Colonic mucosa (tissue), 4 donors: ENCODE results near the gene KAT8. TPM values are rescaled to one million over a fixed set of nuclear protein-coding genes. Genes with fewer than 3 reads are reported as not detected.
A peak's percentile ranks its signal among the peaks of the same experiment; 100 is the strongest.
"Not testable (repeated sequence)": the region's sequence is repeated elsewhere in the genome, so short reads cannot be mapped to it uniquely, and the experiment has no call there.

ENCODE experiments used
- DNase-seq: peaks from one replicate; pipeline ENCODE4 v3.0.0-alpha.2; 2020
- H3K27ac ChIP-seq: fragments of 200-600 bp; one replicate; pipeline ENCODE4 v1.8.0; 2021
- H3K27me3 ChIP-seq: fragments of 200-600 bp; one replicate; pipeline ENCODE4 v1.8.0; 2021
- H3K36me3 ChIP-seq: fragments of 200-600 bp; one replicate; pipeline ENCODE4 v1.8.0; 2021
- H3K4me1 ChIP-seq: fragments of 200-600 bp; one replicate; pipeline ENCODE4 v1.8.0; 2021; ENCODE audit warnings: mild to moderate bottlenecking
- H3K4me3 ChIP-seq: fragments of 200-600 bp; one replicate; pipeline ENCODE4 v1.8.0; 2021
- H3K9ac ChIP-seq, 2 donors: one replicate each; pipeline ENCODE4 v1.7.0; 2013; ENCODE audit warnings: control low read depth in 2 of 2, low read depth in 2 of 2, low read length in 2 of 2
- H3K9me3 ChIP-seq: fragments of 200-600 bp; one replicate; pipeline ENCODE4 v1.8.0; 2021
- intact Hi-C: fragments of 100-400 bp; cut with DNase I; formaldehyde crosslinking; loops from one replicate; pipeline ENCODE4 v1.14.1; 2022
- total RNA-seq, 2 donors: library from RNA; stranded (reverse); fragmentation: NEBNext Ultra II Directional in 1 of 2; extraction: Animal tissue kit (Norgen Biotek cat#: 25700) in 1 of 2; gene quantifications; one replicate each; pipeline ENCODE4 v1.2.1, GENCODE V29; 2021
- TF ChIP-seq, protein P1 (sequence below): fragments of 200-600 bp; IDR thresholded peaks from one replicate; pipeline ENCODE4 v1.8.0; 2022; ENCODE audit warnings: antibody characterized with exemption, mild to moderate bottlenecking
- donor health status: healthy.
- donor health status: DM: no; HTN: no; CAD: no.
- donor health status: DM: no; HTN: no; CAD: no.

The KAT8 gene
- total RNA-seq, 2 donors from 2014 or later = 42.2 to 69.5 TPM

DNA sequence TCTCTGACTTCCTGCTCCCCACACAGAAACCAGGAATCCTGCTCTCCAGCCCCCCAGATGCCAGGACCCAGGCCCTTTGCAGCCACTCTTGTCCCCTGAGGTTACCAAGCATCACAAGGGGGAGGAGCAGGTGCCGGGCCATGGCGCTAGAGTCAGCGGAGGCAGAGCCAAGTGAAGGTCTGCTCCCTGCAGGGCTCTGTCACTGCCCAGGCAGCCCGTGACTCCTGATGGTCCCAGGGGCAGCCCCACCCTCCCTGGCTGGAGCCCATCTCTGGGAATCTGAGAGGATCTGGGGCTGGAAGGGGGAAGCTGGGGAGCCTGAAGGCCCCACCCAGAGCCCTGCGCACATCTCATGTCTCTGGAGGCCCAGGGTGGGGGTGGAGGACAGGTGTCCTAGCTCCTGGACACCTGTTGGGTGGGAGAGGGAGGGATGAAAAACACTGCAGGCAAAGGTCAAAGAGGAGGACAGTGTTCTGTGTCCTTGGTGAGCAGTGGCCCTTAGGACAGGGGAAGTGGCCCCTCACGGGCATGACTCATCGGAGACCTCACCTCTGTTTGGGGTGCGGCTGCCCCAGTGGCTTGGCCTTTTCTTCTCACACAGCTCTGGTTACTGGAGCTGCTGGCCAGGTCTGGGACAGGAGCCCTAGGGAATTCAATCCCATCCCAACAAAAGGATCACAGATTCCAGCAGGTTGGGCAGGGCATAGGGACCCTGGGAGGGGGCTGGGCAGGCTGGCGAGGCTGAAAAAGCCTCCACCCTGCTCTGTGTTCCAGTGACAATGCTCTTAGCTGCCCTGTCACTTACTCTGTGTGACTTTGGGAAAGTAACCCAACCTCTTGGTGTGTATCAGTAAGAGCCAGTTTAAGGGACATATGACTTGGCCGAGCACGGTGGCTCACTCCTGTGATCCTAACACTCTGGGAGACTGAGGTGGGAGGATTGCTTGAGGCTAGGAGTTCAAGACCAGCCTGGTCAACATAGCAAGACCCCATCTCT is 32.7 kb downstream of the KAT8 start, which contains the start of gene PRSS36:
PRSS36 (minus strand) TSS at position 173 of the 997 bp plus-strand sequence; CDS start at position 142, 31 bp downstream.
- Histone ChIP-seq H3K4me1 (no peaks in the 10 kb centered on the region), H3K9me3 (no peaks in the 10 kb centered on the region), H3K4me3 (no peak within 1 kb of the TSS), H3K27ac (no peak within 1 kb of the TSS), H3K9ac (no peak within 1 kb of the TSS), H3K27me3 (no peaks in the 10 kb centered on the region), H3K36me3 (no peaks in the 10 kb centered on the region)
- TF ChIP-seq, protein P1, sequence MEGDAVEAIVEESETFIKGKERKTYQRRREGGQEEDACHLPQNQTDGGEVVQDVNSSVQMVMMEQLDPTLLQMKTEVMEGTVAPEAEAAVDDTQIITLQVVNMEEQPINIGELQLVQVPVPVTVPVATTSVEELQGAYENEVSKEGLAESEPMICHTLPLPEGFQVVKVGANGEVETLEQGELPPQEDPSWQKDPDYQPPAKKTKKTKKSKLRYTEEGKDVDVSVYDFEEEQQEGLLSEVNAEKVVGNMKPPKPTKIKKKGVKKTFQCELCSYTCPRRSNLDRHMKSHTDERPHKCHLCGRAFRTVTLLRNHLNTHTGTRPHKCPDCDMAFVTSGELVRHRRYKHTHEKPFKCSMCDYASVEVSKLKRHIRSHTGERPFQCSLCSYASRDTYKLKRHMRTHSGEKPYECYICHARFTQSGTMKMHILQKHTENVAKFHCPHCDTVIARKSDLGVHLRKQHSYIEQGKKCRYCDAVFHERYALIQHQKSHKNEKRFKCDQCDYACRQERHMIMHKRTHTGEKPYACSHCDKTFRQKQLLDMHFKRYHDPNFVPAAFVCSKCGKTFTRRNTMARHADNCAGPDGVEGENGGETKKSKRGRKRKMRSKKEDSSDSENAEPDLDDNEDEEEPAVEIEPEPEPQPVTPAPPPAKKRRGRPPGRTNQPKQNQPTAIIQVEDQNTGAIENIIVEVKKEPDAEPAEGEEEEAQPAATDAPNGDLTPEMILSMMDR = no peak
- intact Hi-C loops = loop anchor here (10.0 kb wide), 2 partner anchors 55 to 165 kb away; partner anchors contain the start of genes HSD3B7 and VKORC1
- DNase-seq = no peak

DNA sequence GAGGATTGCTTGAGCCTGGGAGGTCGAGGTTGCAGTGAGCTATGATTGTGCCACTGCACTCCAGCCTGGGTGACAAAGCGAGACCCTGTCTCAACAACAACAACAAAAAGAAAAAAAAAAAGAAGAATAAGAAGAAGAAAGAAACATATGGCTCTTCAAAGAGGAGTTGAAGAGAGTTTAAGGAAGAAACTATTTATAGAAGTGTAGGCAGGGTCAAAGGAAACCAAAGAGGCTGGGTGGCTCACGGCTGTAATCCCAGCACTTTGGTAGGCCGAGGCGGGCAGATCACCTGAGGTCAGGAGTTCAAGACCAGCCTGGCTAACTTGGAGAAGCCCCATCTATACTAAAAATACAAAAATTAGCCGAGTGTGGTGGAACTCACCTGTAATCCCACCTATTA is 33.5 kb downstream of the KAT8 start:
- H3K27ac ChIP-seq, H3K9me3 ChIP-seq, DNase-seq, H3K27me3 ChIP-seq, H3K4me3 ChIP-seq, H3K4me1 ChIP-seq, H3K36me3 ChIP-seq, H3K9ac ChIP-seq: not testable (repeated sequence)
- intact Hi-C loops = loop anchor here (10.0 kb wide), 1 partner anchor 56 kb away; the partner anchor contains the start of gene VKORC1

DNA sequence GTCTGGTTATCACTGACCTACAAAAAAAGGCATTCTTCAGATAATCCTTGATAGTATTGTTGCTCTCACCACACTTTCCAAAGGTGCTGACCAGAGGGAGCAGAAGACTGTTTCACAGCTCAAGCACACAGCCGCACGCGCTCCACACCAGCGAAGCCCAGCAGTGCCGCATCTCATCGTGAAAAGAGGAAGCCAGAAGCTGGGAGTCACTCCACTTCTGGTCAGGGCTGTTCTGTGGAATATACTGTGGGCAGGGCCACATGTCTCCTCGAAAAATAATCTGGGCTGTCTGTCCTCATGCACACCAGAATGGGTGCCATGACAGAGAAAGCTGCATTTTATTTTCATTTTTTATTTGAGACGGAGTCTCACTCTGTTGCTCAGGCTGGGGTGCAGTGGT is 39.7 kb downstream of the KAT8 start:
- H3K4me3 ChIP-seq = no peak overlapping the region
- no peak overlapping the region for H3K9ac ChIP-seq
- H3K9me3 ChIP-seq = no peaks in the 10 kb centered on the region
- no peaks in the 10 kb centered on the region for H3K27me3 ChIP-seq
- no peak overlapping the region for H3K27ac ChIP-seq
- H3K4me1 ChIP-seq = no peaks in the 10 kb centered on the region
- TF ChIP-seq, protein P1 = no peak
- intact Hi-C loops = loop anchor here (10.0 kb wide), 1 partner anchor 62 kb away; the partner anchor contains the start of gene VKORC1
- peak; percentile 28 for DNase-seq
- no peaks in the 10 kb centered on the region for H3K36me3 ChIP-seq

DNA sequence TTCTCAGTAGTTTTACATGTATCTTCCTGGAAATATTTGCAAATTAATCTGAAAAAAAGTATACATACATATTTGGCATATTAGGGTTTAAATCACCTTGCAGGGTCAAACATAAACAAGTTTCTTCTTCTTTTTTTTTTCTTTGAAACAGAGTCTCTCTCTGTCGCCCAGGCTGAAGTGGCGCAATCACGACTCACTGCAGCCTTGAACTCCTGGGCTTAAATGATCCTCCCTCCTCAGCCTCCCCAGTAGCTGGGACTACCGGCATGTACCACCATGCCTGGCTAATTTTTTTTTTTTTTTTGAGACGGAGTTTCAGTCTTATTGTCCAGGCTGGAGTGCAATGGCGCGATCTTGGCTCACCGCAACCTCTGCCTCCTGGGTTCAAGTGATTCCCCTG is 49.9 kb downstream of the KAT8 start:
- Histone ChIP-seq H3K9ac (no peak overlapping the region), H3K4me3 (no peak overlapping the region), H3K27ac (no peak overlapping the region), H3K4me1 (no peaks in the 10 kb centered on the region), H3K9me3 (no peaks in the 10 kb centered on the region), H3K36me3 (no peaks in the 10 kb centered on the region), H3K27me3 (no peaks in the 10 kb centered on the region)
- TF ChIP-seq, protein P1 = no peak
- DNase-seq = no peak
- intact Hi-C loops = no loop called here

DNA sequence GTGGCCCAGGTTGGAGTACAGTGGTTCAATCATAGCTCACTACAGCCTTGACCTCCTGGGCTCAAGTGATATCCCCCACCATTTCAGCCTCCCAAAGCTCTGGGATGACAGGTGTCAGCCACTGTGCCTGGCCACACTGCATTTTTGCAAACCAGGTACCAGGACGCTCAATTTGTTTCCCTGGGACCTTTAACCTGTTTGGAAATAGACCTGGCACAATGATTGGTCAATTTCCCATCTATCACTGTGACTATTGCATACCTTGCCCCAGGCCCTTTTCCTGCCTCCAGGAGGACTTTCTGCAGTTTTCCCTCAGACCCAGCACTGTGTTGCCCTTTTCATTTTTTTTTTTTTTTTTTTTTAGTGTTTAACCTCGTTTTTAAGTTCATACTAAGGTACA is 51.4 kb downstream of the KAT8 start:
- Histone ChIP-seq H3K27me3 (no peaks in the 10 kb centered on the region), H3K9me3 (no peaks in the 10 kb centered on the region), H3K9ac (no peak overlapping the region), H3K36me3 (no peaks in the 10 kb centered on the region), H3K4me3 (no peak overlapping the region), H3K27ac (no peak overlapping the region), H3K4me1 (no peaks in the 10 kb centered on the region)
- TF ChIP-seq, protein P1 = no peak
- no peak for DNase-seq
- intact Hi-C loops = no loop called here

DNA sequence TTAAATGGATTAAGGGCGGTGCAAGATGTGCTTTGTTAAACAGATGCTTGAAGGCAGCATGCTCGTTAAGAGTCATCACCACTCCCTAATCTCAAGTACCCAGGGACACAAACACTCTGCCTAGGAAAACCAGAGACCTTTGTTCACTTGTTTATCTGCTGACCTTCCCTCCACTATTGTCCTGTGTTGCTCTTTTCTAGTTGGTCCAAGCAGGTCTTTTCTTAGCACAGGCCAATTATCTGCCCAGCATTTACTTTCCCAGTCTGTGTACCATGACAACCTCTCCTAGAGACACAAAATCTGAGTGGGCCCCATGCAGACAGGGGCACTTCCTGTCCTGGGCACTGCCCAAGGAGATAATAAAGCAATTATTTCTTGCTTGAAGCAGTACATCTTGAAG is 52.6 kb downstream of the KAT8 start:
- H3K27me3 ChIP-seq, H3K36me3 ChIP-seq, H3K4me3 ChIP-seq, H3K4me1 ChIP-seq, H3K9ac ChIP-seq, intact Hi-C loops, DNase-seq, H3K27ac ChIP-seq, H3K9me3 ChIP-seq: not testable (repeated sequence)
